ENCODE results near the gene AP1G1.

- TF ChIP-seq CTCF (optimal IDR thresholded peaks at IDR 0.05 in 1 of 3, IDR thresholded peaks at IDR 0.05 in 1 of 3, conservative IDR thresholded peaks at IDR 0.05 in 1 of 3; ENCODE audit: extremely low read depth in 1 of 3, insufficient read depth in 2 of 3, low read length in 3 of 3) (no peak), EZH2 (IDR thresholded peaks at IDR 0.05; ENCODE audit: low read length) (no peak)
Measured at GRCh38 chr16:71706046-71706445, 102.6 kb downstream of the AP1G1 start.

Data from keratinocyte (primary cell).